GM21381 (cell line): ENCODE data around the gene NOVA1.
"Not testable (repeated sequence)": the region's sequence is repeated elsewhere in the genome, so short reads cannot be mapped to it uniquely, and the experiment has no call there.

Experiments used
- ATAC-seq: cut with Tn5 transposase; IDR thresholded peaks from one replicate; pipeline ENCODE4 v1.9.1; 2021; ENCODE audit warnings: mild to moderate bottlenecking, moderate library complexity; ENCODE audit not compliant: unreplicated experiment

Gene NOVA1, protein sequence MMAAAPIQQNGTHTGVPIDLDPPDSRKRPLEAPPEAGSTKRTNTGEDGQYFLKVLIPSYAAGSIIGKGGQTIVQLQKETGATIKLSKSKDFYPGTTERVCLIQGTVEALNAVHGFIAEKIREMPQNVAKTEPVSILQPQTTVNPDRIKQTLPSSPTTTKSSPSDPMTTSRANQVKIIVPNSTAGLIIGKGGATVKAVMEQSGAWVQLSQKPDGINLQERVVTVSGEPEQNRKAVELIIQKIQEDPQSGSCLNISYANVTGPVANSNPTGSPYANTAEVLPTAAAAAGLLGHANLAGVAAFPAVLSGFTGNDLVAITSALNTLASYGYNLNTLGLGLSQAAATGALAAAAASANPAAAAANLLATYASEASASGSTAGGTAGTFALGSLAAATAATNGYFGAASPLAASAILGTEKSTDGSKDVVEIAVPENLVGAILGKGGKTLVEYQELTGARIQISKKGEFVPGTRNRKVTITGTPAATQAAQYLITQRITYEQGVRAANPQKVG

DNA sequence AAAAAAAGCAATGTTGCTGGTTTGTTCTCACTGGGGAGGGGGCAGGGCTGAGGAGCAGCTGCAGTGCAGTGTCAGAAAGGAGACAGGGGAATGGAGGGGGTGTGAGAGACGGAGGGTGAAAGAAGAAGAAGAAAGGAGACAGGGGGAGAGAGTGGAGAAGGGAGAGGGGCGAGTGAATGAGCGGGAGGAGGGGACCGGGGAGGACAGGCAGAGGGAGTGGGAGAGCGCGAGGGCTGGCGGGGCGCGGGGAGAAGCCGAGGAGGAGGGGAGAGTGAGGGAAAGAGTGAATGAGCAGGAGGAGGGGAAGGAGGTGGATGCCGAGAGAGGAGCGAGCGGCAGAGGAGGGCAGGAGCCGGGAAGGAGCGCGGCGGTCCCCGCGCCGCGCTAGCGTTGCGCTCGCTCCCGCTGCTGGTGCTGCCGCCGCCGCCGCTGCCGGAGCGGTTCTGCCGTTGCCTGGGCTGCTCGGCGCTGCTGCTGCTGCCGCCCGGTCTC lies at the start of gene NOVA1:
NOVA1 (minus strand) TSS at position 445 of the 492 bp plus-strand sequence. CDS start 597 bp downstream, outside the sequence.
- no peak for ATAC-seq

DNA sequence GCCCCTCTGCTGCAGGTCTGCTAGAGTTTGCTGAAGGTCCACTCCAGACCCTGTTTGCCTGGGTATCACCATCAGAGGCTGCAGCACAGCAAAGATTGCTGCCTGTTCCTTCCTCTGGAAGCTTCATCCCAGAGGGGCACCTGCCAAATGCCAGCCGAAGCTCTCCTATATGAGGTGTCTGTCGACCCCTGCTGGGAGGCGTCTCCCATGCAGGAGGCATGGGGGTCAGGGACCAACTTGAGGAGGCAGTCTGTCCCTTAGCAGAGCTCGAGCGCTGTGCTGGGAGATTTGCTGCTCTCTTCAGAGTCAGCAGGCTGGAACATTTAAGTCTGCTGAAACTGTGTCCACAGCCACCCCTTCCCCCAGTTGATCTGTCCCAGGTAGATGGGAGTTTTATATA lies 47.2 kb upstream of the NOVA1 start:
- ATAC-seq: not testable (repeated sequence)

DNA sequence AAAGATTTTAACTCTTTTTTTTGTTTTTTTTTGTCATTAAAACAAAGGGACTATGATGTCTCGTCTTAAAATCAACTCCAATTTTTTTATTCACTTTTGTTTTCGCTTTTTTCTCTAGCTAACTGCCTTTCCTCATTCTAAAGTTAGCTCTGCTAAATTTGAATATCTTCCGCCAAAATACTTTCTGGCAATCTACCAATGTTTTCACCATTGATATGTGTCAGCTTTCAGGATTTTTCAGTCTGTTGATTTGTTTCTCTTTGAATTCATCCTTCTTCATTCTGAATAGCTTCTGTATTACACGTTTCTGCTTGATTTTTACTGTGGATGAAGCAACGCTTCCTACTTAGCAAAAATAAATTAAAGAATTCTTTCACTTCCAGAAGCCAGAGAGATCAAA lies 38.7 kb upstream of the NOVA1 start:
- ATAC-seq: no peak

DNA sequence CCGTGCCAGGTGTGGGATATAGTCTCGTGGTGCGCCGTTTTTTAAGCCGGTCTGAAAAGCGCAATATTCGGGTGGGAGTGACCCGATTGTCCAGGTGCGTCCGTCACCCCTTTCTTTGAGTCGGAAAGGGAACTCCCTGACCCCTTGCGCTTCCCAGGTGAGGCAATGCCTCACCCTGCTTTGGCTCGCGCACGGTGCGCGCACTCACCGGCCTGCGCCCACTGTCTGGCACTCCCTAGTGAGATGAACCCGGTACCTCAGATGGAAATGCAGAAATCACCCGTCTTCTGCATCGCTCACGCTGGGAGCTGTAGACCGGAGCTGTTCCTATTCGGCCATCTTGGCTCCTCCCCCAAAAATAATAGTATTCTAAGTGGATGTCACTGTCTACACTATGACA lies 37.1 kb upstream of the NOVA1 start:
- not testable (repeated sequence) for ATAC-seq

DNA sequence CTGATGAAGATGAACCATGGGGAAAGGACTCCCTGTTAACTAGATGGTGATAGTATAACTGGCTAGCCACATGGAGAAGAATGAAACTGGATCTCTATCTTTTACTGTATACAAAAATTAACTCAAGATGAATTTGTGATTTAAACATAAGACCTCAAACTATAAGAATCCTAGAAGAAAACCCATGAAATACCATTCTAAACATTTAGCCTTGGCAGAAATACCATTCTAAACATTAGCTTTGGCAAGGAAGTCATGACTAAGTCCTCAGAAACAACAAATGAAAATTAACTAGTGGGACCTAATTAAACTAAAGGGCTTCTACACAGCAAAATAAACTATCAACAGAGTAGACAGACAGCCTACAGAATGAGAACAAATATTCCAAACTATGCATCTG lies 28.4 kb upstream of the NOVA1 start:
- no peak for ATAC-seq

DNA sequence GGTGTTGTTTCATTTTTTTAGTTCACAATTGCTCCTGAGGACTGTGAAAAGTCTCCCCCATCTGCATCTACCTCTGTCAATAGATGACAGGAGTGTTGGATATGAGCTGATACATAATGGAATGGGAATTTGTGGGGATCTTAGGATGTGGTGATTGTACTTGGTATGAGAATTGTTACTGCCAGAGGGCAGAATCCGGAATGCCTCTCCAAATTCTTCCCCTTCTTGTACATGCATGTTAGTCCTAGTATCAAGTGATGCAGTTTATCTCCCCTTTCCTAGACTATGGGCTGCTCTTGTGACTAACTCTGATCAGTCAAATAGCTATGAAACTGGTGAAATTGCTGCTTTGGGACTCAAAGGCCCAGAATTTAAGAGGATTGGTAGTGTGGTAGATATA lies 24.8 kb upstream of the NOVA1 start:
- no peak for ATAC-seq

DNA sequence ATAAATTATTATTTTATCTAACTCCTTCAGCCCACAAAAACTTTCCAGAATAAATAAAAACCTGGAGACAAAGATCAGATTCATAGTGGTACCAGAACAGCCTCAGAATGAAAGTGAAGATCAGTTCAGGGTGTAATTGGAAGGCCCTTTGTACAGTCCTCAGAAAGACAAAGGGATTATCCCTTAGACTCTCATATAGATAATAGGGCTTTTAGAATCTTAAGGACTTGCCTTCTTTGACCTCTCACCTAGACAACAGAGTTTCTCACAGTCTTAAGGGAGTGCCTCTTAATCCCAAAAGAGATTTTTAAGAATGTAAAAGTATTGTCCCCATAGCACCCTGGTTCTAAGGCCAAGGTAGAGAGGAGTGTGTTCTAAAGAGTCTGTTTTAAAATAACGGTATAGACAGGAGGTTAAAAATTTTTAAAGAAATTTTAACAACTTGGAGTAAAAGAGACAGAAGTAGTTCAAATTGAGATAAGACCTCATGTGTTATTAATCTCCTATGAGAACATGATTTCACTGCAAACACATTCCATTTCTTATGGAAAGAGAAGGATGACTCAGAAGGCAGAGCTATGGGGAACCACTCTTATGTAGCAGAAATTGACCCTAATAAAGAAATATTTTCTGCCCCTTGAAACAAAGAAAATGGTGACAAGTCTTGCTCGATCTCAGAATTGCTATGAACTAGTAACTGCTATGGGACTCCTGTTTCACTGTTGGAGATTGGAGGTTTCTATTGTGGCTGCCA lies 24.2 kb upstream of the NOVA1 start:
- ATAC-seq: no peak

DNA sequence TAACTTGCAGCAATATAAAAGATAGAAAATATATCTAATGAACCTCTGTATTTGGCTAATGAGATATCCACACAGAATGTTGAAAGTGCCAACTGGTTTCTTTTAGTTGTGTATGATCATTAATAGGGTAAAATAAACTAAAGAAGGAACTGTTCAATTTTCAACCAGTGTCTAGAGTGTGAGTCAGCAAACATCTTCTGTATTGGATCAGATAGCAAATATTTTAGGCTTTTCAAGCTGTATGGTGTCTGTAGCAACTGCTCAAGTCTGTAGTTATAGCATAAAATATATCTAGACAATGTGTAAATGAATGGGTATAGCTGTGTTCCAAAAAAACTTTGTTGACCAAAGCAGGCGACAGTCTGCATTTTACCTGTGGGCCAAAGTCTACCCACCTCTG lies 23.5 kb upstream of the NOVA1 start:
- ATAC-seq: no peak

DNA sequence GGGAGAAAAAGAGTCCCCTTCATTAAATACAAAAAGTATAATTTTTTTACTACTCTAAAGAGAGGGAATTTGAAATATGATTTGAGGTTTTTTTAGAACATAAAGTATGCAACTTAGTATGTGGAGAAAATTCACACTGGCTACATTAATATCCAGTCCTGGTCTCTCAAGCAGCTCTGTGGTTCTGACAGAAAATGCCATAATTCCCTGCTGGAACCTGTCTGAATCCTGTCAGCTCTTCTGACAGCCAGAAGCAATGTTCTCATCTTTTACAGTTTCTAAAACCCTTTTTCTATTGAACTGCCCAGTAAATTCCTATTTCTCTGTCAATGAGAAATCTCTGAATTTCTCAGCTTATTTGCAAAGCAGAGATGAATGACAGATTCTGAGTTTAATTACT lies 13.4 kb upstream of the NOVA1 start:
- no peak for ATAC-seq

DNA sequence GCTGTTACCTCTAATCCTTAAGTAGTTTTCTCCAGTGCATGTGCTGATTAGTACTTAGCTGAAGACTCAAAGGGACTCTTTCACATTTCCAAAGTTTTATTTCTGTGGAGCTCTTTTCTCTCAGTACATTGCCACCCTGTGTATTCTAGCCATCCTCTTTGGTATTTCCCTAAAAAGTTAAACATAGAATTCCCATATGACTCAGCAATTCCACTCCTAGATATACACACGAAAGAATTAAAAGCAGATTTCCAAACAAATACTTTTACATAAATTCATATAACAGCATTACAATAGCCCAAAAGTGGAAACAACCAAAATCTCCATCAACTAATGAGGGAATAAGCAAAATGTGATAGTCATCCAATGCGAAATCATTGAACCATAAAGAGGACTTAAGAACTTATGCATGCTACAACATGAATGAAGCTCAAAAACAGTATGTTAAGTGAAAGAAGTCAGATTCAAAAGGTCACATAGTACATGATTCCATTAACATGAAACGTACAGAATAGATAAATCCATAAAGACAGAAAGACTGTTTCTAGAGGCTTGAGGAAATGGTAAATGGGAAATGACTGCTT lies 9.0 kb upstream of the NOVA1 start:
- no peak for ATAC-seq

DNA sequence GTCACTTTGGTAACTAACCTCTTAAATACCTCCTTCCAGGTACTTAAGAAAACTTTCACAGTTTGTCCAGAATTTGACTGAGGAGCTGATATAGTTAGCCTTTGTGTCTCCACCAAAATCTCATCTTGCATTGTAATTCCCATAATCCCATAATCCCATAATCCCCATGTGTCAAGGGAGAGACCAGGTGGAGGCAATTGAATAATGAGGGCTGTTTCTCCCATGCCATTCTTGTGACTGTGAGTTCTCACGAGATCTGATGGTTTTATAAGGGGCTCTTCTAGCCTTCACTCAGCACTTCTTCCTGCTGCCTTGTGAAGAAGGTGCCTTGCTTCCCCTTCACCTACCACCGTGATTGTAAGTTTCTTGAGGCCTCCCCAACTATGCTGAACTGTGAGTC lies 7.8 kb upstream of the NOVA1 start:
- ATAC-seq: no peak

DNA sequence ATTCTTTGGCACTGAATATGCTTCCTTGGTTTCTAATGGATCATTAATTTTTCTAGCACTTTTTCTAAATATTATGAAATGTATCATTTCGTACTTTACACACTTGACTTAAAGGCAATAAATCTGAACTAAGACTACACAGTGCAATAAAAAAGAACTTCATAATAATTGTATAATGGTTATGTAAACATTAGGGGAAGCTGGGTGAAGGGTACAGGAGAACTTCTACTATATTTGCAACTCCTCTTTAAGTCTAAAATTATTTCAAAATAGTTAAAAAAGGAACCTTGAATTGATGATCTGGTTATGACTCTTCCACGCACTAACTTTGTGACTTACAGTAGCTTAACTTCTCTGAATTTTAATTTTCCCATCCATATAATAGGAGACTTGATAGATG lies 5.1 kb upstream of the NOVA1 start:
- no peak for ATAC-seq

DNA sequence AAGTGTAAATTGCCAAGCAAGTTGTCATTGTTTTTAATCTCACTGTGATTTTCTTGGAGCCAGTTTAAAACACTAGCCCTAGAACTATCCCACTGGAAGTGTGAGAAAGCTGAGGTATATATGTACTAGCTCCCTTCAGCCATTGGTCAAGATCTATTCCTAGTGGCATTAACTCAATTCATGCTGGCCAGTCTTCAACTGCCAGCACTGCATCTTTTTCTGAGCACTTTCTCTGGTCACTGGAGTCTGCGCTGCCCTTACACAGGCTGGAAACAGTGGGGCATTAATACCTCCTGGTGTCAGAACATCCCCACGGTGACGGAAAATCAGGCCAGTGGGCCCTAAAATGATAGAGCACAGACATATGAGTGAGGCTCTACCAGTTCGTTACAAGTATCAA lies 4.0 kb upstream of the NOVA1 start:
- no peak for ATAC-seq

DNA sequence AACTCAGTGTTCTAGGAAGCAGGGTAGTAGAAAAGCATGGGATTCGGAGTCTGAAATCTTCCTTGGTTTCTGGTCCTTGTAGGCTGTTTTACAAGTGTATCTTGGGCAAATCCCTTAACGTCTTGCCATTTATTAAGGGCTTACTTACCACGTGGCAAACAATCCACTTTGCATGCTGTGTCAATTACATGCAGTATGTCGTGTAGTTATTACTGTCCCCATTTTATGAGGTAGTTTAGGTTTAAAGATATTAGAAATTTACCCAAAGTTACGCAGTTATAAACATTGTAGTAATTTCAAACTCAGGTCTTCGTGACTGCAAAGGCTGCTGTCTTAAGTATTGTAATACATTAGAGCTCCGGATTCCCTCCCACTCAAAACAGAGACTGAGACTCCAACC lies 1.5 kb upstream of the NOVA1 start:
- ATAC-seq: no peak

DNA sequence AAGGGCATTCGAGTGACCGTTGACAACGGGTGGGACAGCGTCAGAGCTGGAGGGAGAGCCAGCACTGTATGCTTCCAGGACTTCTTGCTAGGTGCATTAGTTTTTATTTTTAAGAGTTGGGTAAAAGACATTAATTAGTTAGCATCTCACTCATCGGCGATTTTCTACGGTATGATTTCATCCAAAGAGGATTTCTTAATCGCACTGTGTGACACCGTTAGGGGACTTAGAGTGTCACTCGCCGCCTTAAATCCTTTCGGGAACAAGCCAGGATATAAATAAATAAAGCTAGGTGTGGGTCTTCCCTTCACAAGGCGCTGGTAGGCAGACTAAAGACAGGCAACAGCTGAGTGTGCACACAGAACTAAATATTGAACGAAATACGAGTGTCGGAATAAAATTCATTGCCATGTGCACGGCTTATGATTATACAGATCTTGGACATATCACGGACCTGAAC lies 869 bp upstream of the NOVA1 start:
- ATAC-seq: no peak

DNA sequence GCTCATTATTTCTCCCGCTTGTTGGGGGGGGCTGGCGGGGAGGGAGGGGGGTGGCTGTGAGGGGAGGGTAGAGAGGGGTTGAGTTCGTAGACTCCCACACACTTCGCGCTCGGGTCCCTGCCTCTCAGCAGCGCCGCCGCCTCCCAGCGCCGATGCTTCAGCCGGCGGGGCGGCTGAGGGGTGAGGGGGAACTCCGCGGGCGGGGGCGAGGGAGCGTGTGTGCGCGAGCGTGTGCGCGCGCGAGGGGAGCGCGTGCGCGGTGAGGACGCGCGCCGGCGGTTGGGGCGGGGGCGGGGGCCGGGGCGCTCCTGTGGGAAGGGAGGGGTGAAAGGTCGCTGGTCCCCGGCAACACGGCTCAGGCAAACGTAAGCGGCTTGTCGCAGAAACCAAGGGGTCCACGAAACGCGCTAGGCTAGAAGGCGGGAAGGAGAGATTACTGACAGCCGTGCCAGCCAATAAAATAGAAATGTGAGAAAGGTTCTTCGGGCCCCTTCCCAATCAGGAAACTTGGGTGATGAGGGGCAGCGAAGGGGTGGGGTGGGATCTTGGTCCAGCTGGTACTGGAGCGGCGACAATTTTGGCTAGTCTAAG lies 343 bp upstream of the NOVA1 start:
- ATAC-seq: no peak

DNA sequence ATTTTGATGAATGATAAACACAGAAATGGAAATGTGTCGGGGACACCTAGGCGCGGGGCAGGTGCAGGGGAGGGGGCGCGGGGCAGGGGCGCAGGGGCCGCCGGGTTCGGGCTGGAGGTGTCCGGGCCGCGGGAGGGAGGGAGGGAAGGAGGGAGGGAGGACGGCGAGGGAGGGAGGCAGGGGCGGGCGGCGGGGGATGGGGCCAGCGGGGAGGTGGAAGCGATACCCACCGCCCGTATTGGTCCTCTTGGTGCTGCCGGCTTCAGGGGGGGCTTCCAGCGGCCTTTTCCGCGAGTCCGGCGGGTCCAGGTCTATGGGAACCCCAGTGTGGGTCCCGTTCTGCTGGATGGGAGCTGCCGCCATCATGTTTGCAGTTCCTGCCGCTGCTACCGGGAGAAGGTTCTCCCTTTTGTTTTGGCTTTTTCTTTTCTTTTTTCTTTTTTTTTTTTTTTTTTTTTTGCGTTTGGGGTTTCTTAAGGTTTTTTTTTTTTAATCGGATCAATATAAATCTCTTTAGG lies 703 bp downstream of the NOVA1 start:
- no peak for ATAC-seq

DNA sequence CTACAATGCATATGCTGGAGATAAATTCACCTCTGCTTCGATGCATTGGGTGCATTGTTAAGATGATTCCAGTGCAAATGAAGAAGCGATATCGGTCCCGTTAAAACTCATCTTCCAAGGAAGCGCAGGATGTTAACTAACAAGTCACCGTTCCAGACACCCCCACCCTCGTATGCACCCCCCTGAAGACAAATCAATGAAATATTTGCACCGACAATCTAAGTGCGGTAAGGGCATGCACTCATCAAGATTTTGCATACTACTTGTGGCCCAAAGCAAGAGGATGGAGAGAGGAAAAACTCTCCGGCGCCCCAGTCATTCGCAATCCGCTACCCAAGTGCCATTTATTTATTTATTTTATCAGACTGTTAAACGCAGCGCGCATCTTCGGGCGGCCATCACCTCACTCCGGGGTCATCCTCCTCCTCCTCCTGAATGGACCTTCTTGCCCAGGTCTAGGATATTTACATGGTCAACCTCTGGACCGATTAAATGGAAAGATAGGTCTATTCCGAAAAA lies 1.2 kb downstream of the NOVA1 start:
- ATAC-seq: no peak

DNA sequence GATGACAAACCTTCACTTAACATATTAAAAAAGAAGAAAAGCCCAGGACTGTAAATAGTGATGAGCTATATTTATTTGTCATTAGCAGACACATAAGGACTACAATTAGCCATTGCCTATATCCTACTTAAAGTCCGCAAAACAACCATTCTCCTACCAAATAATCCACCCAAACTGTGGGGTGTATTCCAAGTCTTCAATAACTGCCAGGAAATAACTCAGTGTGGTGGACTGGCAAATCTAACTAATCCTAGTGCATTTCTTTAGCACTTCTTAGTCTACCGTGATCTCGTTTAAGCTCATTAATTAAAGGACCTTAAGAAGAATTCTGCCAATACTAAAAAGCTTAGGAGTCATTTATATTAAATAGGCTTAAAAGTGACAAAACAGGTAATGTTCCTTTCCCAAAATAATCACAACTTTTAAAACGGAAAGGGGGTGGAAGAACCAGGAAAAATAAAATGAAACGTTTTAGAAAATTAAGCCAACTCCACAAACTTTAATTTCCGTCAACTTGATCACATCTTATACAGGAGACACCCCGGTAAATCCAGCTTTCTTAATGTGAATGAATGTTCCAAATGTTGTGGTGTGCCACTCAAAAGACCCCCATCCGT lies 1.8 kb downstream of the NOVA1 start:
- no peak for ATAC-seq
